Psoas muscle (tissue), 8 donors: ENCODE measurements around the gene ENG. TPM values are rescaled to one million over a fixed set of nuclear protein-coding genes. Genes with fewer than 3 reads are reported as not detected.
A peak's percentile ranks its signal among the peaks of the same experiment; 100 is the strongest.

Experiments used
- ATAC-seq, 4 donors: fragments of 200-7000 bp; cut with Tn5 transposase; one replicate each; pipeline ENCODE4 v1.9.1; 2020; ENCODE audit warnings: moderate library complexity in 3 of 4, mild to moderate bottlenecking in 2 of 4
- DNase-seq, 2 donors: peaks; one replicate each; pipeline ENCODE4 v3.0.0-alpha.2; 2020
- H3K27ac ChIP-seq: fragments of 200-600 bp; one replicate; pipeline ENCODE4 v1.8.0; 2022
- H3K27me3 ChIP-seq, 3 donors: fragments of 200-600 bp in 1 of 3; one replicate each; pipeline versions ENCODE4 v1.6.1 to v1.8.0; 2013 to 2022; ENCODE audit warnings: low read length in 2 of 3, mild to moderate bottlenecking in 2 of 3, moderate library complexity in 1 of 3; ENCODE audit not compliant: insufficient read depth in 3 of 3
- H3K36me3 ChIP-seq, 2 donors: fragments of 200-600 bp in 1 of 2; one replicate each; pipeline versions ENCODE4 v1.6.1 to v1.8.0; 2013 to 2022; ENCODE audit warnings: low read depth in 1 of 2, mild to moderate bottlenecking in 1 of 2, moderate library complexity in 1 of 2; ENCODE audit not compliant: insufficient read depth in 1 of 2
- H3K4me1 ChIP-seq: fragments of 200-600 bp; one replicate; pipeline ENCODE4 v1.8.0; 2022
- H3K4me3 ChIP-seq: fragments of 200-600 bp; one replicate; pipeline ENCODE4 v1.8.0; 2022; ENCODE audit warnings: mild to moderate bottlenecking
- H3K9me3 ChIP-seq: fragments of 200-600 bp; one replicate; pipeline ENCODE4 v1.8.0; 2022
- CTCF ChIP-seq: fragments of 200-600 bp; IDR thresholded peaks from one replicate; pipeline ENCODE4 v1.8.0; 2022; ENCODE audit warnings: antibody characterized with exemption
- WGBS, 3 donors: extraction: QIAGEN DNeasy Blood & Tissue Kit; methylation state at CpG; one replicate each; pipeline versions ENCODE4 v1.1.6 to v1.1.7; 2013; 5-methylcytosine and 5-hydroxymethylcytosine counted together
- intact Hi-C, 2 donors: fragments of 100-400 bp; cut with DNase I; formaldehyde crosslinking; loops; one replicate each; pipeline versions ENCODE4 v1.11.0 to v1.14.2; 2022
- polyA plus RNA-seq, 3 donors: library from polyadenylated mRNA; stranded (reverse); fragments of 200-250 nt; gene quantifications; one replicate each; pipeline ENCODE4 v1.2.3, GENCODE V29; 2013
- total RNA-seq, 4 donors: library from RNA; stranded (reverse); fragmentation: NEBNext Ultra II Directional in 2 of 4; extraction: Animal tissue kit (Norgen Biotek cat#: 25700) in 2 of 4; gene quantifications; one replicate each; pipeline versions ENCODE4 v1.2.1 to v1.2.4, GENCODE V29; 2021 to 2023
- donor health status: healthy with polysubstance abuse.
- donor health status: DM: no; HTN: no; CAD: no; lungs with moderate emphysema.
- donor health status: Bipolar disorder and iron deficiency.
- donor health status: healthy.
- donor health status: DM: yes; HTN: yes; CAD: no.
- donor health status: DM: no; HTN: no; CAD: no.
- donor health status: DM: no; HTN: no; CAD: no.
- donor health status: DM: yes; HTN: yes; CAD: no.

ENG gene
- total and polyA plus RNA-seq, 7 donors = 22.1 to 80.4 (median 38.6) TPM

- H3K4me3 ChIP-seq = no peak overlapping the region
- no peak overlapping the region for H3K27ac ChIP-seq
- H3K4me1 ChIP-seq = peaks cover 13% of the 10 kb centered on the region
- ATAC-seq (no peak), DNase-seq (no peak)
- intact Hi-C loops = no loop called here
- H3K27me3 ChIP-seq = no peaks in the 10 kb centered on the region
- no peak for TF ChIP-seq CTCF
- H3K9me3 ChIP-seq = no peaks in the 10 kb centered on the region
- H3K36me3 ChIP-seq = peaks cover 3 to 96% of the 10 kb centered on the region in 2 donors
- 77 to 88% (median 82%) methylated on average over 19 of the region's 19 CpGs for WGBS, 3 donors
These were observed 41.4 kb downstream of the ENG start for GRCh38 chr9:127812936-127813675.

- Histone ChIP-seq H3K9me3 (no peaks in the 10 kb centered on the region), H3K36me3 (peaks cover 3 to 96% of the 10 kb centered on the region in 2 donors), H3K4me1 (peaks cover 3% of the 10 kb centered on the region), H3K4me3 (no peak overlapping the region), H3K27ac (peak overlapping the region; percentile 53), H3K27me3 (no peaks in the 10 kb centered on the region)
- no peak for ATAC-seq
- intact Hi-C loops = no loop called here
- 85% methylated on average over 6 of the region's 6 CpGs for WGBS, 3 donors
- no peak for DNase-seq
- TF ChIP-seq CTCF = no peak
These were observed 42.4 kb downstream of the ENG start for GRCh38 chr9:127812011-127812410.

- Histone ChIP-seq H3K27ac (peak overlapping the region; percentile 27), H3K9me3 (no peaks in the 10 kb centered on the region), H3K36me3 (peaks cover 3 to 96% of the 10 kb centered on the region in 2 donors), H3K27me3 (no peaks in the 10 kb centered on the region), H3K4me1 (peaks cover 8% of the 10 kb centered on the region), H3K4me3 (no peak overlapping the region)
- DNase-seq = no peak
- WGBS, 3 donors = 96 to 98% (median 96%) methylated on average over 10 of the region's 10 CpGs
- ATAC-seq = no peak
- TF ChIP-seq CTCF = no peak
- intact Hi-C loops = no loop called here
These were observed 43.9 kb downstream of the ENG start for GRCh38 chr9:127810378-127811187.

- Histone ChIP-seq H3K36me3 (peaks cover 0 to 94% of the 10 kb centered on the region in 2 donors), H3K27ac (peak overlapping the region; percentile 3), H3K9me3 (no peaks in the 10 kb centered on the region), H3K4me1 (peaks cover 12% of the 10 kb centered on the region), H3K27me3 (no peaks in the 10 kb centered on the region), H3K4me3 (no peak overlapping the region)
- TF ChIP-seq CTCF = no peak
- 54 to 69% (median 60%) methylated on average over 24 to 57 of the region's 57 CpGs for WGBS, 3 donors
- DNase-seq = no peak
- intact Hi-C loops = no loop called here
- ATAC-seq = peak in 3 of 4 donors; percentile 30 to 38 (median 37)
These were observed 44.7 kb downstream of the ENG start for GRCh38 chr9:127809540-127810377.
